Central memory CD4-positive, alpha-beta T cell (primary cell): ENCODE measurements around the gene PPIA.
"Not testable (repeated sequence)": the region's sequence is repeated elsewhere in the genome, so short reads cannot be mapped to it uniquely, and the experiment has no call there.

Experiments used
- DNase-seq: peaks from one replicate; pipeline ENCODE4 v3.0.0; 2022

Gene PPIA

DNA sequence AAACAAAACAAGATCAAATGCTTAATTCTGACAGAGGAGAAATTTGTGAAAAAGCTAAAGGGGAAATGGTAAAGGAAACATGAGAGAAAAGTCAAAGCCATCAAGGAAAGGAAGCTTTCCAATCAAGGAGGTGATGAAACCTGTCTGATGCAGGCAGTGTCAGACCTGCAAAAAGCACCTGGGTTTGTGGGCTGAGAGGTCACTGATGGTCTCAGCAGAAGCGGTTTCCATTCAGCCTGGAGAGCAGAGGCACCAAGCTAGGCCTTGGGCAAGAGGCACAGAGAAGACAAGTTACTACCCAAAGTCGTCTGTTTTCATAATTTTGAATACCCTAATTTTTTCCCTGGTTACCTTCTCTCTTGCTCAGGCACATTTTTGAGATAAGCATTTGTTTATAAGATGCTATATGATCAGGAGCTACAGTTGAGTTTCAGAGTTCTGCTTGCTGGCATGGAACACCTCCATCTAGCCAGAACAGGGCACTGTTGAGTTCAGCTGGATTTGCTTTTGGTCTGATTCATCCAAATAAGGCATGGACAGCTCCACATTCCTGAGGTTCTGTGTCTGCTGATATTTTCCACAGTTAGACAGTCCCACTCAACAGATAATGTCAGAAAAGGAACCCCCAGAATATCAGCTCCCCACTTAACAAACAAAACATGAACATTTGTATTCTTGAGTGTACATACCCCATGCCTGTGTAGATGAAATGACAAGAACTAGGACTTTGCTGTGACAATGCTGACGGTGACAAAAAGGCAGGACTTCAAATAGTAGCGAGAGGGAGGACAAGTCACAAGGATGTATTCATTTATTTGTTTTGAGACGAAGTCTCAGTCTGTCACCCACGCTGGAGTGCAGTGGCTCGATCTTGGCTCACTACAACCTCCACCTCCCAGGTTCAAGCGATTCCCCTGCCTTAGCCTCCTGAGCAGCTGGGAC, 4.9 kb upstream of the PPIA start:
- no peak for DNase-seq

DNA sequence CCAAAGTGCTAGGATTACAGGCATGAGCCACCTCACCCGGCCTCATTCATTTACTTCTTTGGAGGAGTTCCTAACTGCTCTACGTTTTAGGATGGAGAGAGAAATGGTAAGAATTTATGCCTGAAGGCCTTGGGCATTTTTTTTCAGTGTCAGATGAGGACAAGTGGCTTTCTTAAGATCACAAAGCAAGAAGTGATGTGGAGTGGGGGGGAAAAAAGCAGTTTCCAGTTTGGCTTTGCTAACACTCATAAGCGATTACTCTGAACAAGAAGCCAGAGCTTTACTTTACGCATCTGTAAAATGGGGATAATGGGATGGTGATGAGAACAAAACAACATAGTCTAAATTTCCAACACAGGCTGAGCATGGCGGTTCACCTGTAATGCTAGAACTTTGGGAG, 2.6 kb upstream of the PPIA start:
- no peak for DNase-seq

DNA sequence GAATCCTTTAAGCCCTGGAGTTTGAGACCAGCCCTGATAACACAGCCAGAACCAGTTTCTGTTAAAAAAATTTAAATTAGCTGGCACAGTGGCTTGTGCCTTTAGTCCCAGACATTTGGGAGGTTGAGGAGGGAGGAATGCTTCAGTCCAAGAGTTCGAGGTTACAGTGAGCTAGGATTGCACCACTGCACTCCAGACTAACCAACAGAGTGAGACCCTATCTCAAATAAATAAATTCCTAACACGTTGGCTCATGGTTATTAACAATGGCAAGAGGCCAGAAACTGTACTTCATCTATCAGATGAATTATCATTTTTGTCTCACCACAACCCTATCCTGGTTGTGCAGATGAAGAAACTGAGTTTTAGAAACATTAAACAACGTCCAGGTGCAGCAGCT, 2.1 kb upstream of the PPIA start:
- DNase-seq = no peak

DNA sequence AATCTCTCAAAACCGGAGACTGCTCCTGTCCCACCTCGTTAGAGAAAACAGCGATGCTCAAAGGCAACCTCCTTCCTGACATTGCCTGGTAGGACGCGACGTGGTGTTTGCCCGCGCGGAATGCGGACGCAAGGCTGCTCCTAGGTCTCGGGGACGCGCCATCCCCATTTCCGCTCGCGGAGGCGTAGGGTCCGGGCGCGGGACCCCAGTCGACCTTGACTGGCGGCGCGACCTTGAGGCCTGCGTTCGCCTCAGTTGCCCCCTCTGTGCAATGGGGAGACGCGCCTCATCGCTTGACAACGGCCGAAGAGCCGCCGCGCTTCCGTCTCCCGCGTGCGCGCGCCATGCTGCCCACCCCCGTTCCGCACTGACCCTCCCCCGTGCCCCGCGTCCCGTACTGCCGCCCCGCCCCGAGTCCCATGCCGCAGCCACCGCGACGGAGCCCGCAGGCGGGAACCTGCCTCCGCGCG, 412 bp upstream of the PPIA start:
- DNase-seq = no peak

DNA sequence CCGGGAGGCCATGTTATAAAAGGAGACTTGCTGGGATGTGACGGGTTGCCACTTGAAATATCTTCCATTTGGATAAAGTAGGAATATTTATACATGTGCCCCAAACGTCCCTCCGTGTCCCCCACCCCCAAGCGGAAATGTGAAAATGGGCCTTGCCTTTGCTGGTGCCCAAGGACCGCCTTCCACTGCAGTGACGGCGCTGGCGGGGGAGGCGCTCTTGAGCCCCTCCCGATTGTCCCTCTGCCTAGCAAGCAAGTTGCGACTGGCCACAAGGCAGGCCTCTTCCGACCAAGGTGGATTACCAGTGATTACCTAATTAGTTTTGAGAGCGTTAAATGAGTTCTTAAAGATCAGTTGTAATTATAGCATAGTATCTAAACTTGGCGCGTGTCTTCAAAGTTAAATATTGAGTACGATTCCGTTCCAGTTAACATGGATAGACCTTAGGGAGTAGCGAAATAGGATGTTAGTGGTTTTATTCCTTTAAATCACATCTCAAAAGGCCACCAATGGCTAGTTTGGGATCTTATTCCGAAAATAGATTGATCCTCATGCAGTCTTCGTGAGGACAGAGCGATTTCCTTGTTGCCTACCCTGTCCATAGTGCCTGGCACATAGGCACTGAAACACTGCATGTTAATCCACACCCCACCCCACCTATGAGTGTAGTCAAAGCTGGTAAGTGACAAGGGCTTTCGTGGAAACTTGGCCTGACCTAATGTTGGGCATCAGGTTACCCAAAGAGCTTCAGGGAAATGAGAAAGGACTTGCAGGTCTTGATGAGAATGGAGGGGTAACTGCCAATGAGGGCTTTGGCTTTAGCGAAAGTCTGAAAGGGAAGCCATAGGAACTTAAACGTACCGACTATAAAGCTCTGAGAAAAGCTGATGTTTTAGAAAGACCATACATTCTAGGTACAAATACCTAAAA, 1.1 kb downstream of the PPIA start:
- DNase-seq = peak; percentile 82

DNA sequence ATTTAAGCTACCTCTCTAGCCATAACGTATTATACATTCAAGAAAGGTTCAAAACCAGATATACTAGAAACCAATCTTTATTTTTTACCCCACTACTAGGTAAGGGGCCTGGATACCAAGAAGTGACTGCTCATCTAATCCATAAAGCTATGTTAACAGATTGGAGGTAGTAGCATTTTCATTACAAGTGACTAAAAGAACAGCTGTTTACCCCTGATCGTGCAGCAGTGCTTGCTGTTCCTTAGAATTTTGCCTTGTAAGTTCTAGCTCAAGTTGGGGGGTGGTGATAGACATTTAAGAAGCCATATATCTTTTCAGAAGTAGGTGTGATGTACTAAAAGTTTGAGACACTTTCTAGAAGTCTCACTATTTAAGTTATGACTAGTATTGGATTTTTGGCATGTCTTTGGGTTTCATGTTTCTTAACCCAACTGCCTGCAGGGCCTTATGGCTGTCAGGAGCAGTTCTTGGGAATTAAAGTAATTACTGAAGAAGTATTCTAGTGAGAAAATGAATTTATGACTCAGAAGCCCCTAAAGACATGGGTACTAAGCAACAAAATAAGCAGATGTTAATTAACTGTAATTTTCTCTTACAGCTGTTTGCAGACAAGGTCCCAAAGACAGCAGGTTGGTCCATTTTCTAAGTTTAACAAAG, 2.3 kb downstream of the PPIA start:
- no peak for DNase-seq

DNA sequence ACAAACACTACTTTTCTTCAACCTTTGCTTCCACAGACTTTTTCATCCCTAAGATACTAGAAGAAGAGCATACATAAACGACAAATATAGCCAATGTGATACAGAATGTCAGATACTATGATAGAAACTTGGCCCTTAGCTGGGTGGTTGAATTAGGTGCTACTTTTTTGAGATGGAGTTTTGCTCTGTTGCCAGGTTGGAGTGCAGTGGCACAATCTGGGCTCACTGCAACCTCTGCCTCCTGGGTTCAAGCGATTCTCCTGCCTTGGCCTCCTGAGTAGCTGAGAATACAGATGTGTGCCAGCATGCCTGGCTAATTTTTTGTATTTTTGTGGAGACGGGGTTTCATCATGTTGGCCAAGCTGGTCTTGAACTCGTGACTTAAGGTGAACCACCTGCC, 3.5 kb downstream of the PPIA start:
- no peak for DNase-seq

DNA sequence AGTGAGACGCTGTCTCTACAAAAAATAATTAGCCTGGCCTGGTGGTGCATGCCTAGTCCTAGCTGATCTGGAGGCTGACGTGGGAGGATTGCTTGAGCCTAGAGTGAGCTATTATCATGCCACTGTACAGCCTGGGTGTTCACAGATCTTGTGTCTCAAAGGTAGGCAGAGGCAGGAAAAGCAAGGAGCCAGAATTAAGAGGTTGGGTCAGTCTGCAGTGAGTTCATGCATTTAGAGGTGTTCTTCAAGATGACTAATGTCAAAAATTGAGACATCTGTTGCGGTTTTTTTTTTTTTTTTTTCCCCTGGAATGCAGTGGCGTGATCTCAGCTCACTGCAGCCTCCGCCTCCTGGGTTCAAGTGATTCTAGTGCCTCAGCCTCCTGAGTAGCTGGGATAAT, 5.4 kb downstream of the PPIA start:
- no peak for DNase-seq

DNA sequence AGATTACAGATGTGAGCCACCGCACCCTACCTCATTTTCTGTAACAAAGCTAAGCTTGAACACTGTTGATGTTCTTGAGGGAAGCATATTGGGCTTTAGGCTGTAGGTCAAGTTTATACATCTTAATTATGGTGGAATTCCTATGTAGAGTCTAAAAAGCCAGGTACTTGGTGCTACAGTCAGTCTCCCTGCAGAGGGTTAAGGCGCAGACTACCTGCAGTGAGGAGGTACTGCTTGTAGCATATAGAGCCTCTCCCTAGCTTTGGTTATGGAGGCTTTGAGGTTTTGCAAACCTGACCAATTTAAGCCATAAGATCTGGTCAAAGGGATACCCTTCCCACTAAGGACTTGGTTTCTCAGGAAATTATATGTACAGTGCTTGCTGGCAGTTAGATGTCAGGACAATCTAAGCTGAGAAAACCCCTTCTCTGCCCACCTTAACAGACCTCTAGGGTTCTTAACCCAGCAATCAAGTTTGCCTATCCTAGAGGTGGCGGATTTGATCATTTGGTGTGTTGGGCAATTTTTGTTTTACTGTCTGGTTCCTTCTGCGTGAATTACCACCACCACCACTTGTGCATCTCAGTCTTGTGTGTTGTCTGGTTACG, 6.0 kb downstream of the PPIA start:
- DNase-seq = no peak

DNA sequence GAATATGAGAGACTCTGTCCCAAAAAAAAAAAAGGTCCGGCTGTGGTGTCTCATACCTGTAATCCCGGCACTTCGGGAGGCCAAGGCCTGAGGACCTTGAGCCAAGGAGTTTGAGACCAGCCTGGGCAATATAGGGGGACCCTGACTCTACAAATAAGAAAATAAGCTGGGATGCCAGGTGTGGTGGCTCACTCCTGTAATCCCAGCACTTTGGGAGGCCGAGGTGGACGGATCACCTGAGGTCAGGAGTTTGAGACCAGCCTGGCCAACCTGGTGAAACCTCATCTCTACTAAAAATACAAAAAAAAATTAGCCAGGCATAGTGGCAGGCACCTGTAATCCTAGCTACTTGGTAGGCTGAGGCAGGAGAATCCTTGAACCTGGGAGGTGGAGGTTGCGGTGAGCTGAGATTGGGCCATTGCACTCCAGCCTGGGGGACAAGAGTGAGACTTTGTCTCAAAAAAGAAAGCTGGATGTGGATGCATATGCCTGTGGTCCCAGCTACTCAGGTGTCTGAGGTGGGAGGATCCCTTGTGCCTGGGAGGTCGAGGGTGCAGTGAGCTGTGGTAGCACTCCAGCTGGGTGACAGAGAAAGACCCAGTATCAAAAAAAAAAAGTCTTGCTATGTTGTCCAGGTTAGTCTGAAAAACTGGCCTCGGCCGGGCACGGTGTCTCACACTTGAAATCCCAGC, 7.5 kb downstream of the PPIA start:
- not testable (repeated sequence) for DNase-seq

DNA sequence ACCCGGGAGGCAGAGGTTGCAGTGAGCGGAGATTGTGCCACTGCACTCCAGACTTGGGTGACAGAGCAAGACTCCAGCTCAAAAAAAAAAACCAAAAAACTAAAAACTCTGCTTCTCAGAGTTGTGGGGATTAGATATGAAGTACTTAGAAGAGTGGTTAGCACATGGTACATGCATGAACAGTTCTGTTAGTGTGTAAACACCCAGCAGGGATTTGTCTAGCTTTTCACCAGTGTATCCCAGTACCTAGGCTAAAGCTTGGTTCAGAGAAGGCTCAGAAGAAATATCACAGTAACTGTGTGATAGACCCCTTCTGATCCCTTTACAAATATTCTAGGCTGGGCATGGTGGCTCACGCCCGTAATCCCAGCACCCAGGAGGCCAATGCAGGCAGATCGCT, 9.5 kb downstream of the PPIA start:
- no peak for DNase-seq

DNA sequence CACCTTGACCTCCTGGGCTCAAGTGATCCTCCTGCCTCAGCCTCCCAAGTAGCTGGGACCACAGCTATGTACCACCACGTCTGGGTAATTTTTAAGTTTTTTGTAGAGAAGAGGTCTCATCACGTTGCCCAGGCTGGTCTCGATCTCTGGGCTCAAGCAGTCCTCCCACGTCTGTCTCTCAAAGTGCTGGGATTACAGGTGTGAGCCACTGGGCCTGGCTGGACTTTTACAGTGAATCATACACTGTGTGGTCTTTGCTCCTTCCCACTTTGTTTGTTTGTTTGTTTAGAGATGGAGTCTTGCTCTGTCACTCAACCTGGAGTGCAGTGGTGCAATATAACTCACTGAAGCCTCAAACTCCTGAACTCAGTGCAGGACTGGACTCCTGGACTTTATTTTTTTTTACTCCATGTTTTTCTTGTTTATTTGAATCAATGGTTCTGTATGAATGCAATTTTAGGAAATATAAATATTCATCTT, 12.5 kb downstream of the PPIA start:
- DNase-seq = no peak

DNA sequence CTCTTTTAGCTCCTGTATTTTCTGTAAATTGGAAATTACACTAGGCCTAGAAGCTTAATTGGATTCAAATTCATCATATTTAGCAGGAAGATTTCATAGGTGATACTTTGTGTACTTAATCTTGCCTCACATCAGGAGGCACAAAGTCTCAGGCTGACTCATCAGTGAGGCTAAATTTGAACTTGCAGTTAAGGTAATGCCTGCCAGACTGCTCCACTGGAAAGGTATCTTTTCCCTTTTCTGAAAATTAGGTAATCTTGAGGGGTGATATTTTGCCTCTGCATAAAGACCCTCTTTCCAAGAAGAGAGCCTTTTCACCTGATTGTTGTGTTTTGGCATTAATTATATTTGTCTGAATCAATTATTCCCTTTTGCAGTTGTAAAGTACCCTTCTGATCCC, 14.6 kb downstream of the PPIA start:
- DNase-seq = no peak

DNA sequence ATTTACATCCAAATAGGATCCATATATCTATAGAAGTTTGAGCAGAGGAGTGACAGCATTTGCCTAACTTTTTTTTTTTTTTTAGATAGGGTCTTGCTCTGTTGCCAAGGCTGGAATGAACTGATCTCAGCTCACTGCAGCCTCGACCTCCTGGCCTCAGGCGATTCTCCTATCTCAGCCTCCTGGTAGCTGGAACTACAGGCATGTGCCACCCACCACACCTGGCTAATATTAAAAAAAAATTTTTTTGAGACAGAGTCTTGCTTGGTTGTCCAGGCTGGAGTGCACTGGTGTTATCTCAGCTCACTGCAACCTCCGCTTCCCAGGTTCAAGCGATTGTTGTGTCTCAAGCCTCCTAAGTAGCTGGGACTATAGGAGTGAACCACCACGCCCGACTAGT, 15.1 kb downstream of the PPIA start:
- no peak for DNase-seq

DNA sequence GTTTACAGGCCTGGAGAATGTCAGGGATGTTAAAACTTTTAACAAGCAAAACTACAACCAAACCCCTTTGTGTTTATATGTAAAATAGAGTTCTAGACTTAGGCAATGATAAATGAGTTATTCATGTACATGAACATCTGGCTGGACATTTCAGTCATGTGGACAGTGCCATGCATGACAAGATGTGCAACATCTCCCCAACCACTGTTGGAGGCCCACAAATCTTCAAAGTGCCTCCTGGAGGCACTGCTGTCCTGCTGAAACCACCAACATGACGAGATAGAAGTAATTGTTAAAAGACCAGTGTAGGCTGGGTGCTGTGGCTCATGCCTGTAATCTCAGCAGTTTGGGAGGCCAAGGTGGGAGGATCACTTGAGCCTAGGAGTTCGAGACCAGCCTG, 18.4 kb downstream of the PPIA start:
- no peak for DNase-seq

DNA sequence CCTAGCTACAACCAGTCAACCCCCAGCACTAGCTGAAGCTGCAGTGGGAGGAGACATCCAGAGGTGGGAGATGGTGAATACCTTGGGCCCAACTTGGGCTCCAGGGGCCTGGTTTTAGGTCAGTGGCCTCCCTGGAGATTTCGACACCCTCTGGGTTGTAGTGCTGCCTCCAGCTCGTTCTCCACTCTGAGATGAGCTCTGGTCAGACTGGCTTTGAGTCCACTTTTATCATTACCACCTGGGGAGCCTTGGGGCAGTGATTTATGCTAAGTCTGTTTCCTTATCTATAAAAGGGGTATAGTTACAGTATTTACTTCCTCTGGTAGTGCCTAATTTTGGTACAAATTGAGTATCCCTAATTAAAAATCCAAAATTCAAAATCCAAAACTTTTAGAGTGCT, 22.8 kb downstream of the PPIA start:
- no peak for DNase-seq

DNA sequence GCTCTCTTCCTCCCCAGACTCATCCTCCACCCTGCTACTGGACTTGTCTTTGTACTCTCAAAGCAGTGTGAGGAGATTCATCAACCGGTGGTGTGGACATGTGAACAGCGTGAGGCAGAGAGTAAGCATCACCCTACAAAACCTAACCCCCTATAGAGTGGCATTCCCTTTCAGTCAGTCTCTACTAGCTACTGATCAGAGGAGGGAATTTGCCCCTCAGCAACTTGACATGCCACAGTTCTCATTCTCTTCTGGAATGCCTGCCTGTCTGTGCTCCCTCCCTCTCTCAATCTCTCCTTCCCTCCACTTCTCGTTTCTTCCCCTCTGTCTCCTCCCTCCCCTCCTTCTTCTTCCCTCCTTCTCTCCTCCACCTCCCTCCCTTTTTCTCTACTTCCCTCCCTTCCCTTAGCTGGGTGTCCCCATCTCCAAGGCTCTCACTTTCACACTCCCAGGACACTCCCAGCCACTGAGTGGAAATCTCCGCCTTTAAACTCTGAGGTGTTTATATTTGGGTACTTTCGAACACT, 26.8 kb downstream of the PPIA start:
- no peak for DNase-seq

DNA sequence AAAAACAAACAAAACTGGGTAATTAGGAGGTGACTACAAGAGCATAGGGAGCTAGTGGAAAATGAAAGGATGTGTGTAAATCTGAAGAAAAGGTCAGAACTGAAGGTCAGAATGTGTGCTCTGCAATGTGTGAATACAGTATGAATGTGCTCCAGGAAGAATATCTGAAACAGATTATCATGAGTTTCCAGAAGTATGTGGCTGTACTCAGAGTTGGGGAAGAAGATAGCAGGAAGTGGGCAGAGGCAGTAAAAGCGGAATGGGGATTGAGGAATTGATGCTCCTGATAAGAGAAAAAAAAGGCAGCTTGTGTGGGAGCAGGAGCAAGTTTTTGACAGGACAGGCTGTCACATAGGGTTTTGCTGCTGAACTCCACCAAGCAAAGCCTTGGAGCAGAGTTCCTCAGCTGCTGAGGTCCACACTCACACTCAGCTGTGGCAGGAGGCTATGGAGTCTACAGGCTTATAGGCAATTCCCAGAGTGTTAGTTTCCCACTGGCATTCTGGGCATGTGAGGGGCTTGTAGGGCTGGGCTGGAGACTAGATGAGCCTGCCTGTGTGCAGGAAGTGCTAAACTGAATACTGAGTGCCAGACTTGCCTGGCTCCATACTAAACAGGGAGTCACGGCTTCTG, 28.5 kb downstream of the PPIA start:
- no peak for DNase-seq

DNA sequence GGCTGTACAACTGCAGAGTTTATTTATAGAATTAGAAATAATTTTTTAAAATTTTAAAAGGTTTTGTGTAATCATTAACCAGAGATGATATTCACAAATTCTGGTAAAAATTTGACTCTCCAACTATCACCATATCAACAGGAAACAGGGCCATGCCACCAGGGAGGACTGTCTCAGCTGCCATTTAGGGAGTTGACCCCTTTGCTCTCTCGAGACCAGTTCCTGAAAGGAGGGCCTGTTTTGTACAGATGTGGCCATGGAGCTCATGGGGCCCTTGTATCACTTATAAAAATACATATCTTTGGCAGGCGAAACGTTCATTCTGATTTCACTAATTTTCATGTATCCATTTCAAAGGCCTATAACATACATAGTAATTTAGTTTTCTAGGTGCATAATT, 31.1 kb downstream of the PPIA start:
- no peak for DNase-seq

DNA sequence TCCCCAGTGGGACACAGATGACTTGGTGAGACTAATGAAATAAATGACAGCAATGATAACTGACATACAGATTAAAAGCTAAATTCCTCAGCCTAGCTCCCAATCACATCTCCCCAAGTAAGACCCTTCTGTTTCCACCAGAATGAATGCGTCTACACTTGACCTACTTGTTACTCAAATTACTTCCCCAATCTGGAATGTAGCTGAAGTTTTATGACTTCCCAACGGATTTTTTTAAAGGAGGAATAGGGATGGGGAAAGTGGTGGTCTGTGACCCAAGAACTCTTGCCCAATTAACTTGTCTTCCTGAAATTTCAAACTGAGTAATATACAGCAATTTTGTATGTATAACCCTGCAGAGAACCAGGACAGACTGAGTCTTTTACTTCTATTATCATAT, 42.3 kb downstream of the PPIA start:
- no peak for DNase-seq

DNA sequence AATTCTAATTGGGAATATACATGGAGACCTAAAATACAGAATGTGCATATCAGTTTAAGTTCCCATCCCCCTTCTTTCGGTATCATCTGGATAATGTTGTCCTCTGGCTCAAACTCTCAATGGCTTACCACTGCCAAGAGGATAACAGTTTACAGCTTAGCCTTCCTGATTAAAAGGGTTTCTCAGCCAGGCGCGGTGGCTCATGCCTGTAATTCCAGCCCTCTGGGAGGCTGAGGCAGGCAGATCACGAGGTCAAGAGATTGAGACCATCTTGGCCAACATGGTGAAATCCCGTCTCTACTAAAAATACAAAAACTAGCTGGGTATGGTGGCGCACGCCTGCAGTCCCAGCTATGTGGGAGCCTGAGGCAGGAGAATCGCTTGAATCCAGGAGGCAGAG, 46.2 kb downstream of the PPIA start:
- DNase-seq = not testable (repeated sequence)
